ENCODE measurements around the gene SLC6A18. TPM values are rescaled to one million over a fixed set of nuclear protein-coding genes. Genes with fewer than 3 reads are reported as not detected.

The SLC6A18 gene
- total and polyA plus RNA-seq, 10 of the 15 experiments (the other 5 are each of a cell fraction or from before 2014, with no cell fraction given), result not detected

DNA sequence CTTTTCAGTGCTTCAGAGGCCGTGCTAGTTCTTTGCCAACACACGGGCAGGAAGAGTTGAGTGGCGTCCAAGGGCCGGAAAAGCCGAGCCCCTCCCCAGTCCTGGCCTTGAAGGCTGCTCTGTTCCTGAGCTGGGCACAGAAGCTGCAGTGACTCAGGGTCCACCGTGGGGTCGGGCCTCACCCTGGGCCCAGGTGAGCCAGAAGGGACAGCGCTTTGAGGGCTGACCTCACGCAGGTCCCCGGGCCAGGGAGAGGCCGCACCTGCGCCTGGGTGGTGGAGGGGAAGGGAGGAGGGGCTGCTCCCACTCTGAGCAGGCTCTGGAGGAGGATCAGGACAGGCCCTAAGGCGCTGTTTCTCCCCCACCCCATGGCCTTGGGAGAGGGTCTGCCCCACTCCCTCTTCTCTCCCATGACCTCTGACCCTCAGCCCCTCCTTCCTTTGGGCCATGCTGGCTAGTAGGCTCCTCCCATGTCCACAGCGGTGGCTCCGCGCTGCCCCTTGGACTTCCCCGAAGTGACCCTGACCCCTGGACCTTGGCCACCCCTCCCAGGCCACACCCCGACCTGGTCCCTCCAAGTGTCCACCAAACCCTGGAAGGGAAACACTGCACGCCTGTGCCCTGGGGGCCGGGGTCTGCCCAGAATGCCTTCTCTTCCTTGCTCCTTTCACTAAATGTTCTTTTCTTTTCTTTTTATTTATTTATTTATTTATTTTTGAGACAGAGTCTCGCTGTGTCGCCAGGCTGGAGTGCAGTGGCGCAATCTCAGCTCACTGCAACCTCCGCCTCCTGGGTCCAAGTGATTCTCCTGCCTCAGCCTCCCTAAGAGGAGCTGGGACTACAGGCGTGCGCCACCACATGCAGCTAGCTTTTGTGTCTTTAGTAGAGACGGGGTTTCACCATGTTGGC lies 43.5 kb upstream of the SLC6A18 start:
- Histone ChIP-seq H2AFZ (ENCODE audit: control insufficient read depth, low read depth, low read length) (no peak overlapping the region), H3K27me3 (replicated peaks in 1 of 2; ENCODE audit: control insufficient read depth in 2 of 2, insufficient read depth in 2 of 2, low read length in 1 of 2) (no peaks in the 10 kb centered on the region; a peak in 1 of 4 replicates), H4K20me1 (ENCODE audit: control insufficient read depth, insufficient read depth) (no peaks in the 10 kb centered on the region), H3K79me2 (ENCODE audit: control insufficient read depth, insufficient read depth, low read length) (no peaks in the 10 kb centered on the region), H3K4me2 (ENCODE audit: control insufficient read depth, insufficient read depth) (no peak overlapping the region), H3K27ac (ENCODE audit: control insufficient read depth, insufficient read depth) (no peak overlapping the region), H3K4me1 (ENCODE audit: control insufficient read depth, insufficient read depth, low read length) (no peaks in the 10 kb centered on the region), H3K9ac (ENCODE audit: control insufficient read depth, insufficient read depth, low read length) (no peak overlapping the region), H3K4me3 (no peak overlapping the region), H3K9me3 (replicated peaks; ENCODE audit: control insufficient read depth, insufficient read depth, low read length) (no peaks in the 10 kb centered on the region), H3K36me3 (ENCODE audit: control insufficient read depth in 2 of 2, insufficient read depth in 2 of 2, low read length in 1 of 2) (no peaks in the 10 kb centered on the region)
- ChIA-PET CTCF (no interaction called here), RAD21 (ENCODE audit: unreplicated experiment) (no interaction called here), SMC1A (ENCODE audit: uncharacterized antibody, unreplicated experiment) (no interaction called here), POLR2A (no interaction called here)
- intact Hi-C loops (cut with micrococcal nuclease; ENCODE audit: unreplicated experiment), result no loop called here
- BruUV-seq (replicated peaks), result no TSS peak
- ATAC-seq (no peak), FAIRE-seq (no peak), DNase-seq (ENCODE audit: low read depth, low spot score) (no peak)
- in situ Hi-C loops (cut with MboI), result no loop called here
- no peak for TF ChIP-seq POLR2A (IDR thresholded peaks at IDR 0.05; ENCODE audit: low read depth, low read length)
- TF ChIP-seq PAX5 (IDR thresholded peaks at IDR 0.05; ENCODE audit: borderline replicate concordance, low read depth, low read length), result no peak
- no peak for TF ChIP-seq RBBP5 (conservative IDR thresholded peaks at IDR 0.05)
- TF ChIP-seq ZZZ3 (IDR thresholded peaks at IDR 0.05; ENCODE audit: control insufficient read depth, insufficient read length, low read depth), result no peak
- TF ChIP-seq SMC3 (IDR thresholded peaks at IDR 0.05; ENCODE audit: borderline replicate concordance, low read length), result no peak
- TF ChIP-seq MLLT1 (IDR thresholded peaks at IDR 0.05), result no peak
- TF ChIP-seq MEF2A (IDR thresholded peaks at IDR 0.05; ENCODE audit: insufficient read depth, low read depth, low read length), result no peak
- TF ChIP-seq ZNF384 (IDR thresholded peaks at IDR 0.05; ENCODE audit: borderline replicate concordance, low read depth, low read length), result no peak
- no peak for TF ChIP-seq GABPA (IDR thresholded peaks at IDR 0.05; ENCODE audit: low read depth)
- TF ChIP-seq MYC (IDR thresholded peaks at IDR 0.05; ENCODE audit: insufficient read depth, insufficient read length, insufficient replicate concordance, low read length, severe bottlenecking), result no peak
- TF ChIP-seq SKIL (IDR thresholded peaks at IDR 0.05; ENCODE audit: low read depth, poor library complexity, severe bottlenecking), result no peak
- WGBS (ENCODE audit: insufficient coverage, insufficient replicate concordance, low lambda C conversion rate, missing lambda C conversion rate), result 50% methylated on average over 27 of the region's 27 CpGs
